HepG2 (cell line): ENCODE data around the gene CTNNBL1. TPM values are rescaled to one million over a fixed set of nuclear protein-coding genes. Genes with fewer than 3 reads are reported as not detected.

Experiments
- ATAC-seq: fragments of 200-7000 bp; cut with Tn5 transposase; 3 replicates; pipeline ENCODE4 v1.9.1; 2020; ENCODE audit warnings: mild to moderate bottlenecking, moderate library complexity
- BruUV-seq: library from RNA; stranded (reverse); fragments of 400-500 nt; replicated peaks from 2 replicates; lab custom pipeline; 2021; lab: Mats Ljungman, UMichigan
- CTCF ChIA-PET: fragments of 300-600 bp; formaldehyde crosslinking; extraction: SDS; loops from one replicate; lab custom pipeline; 2021; ENCODE audit warnings: low total read pairs, inconsistent platforms, low intra/inter-chr PET ratio; lab: Yijun Ruan, JAX
- POLR2A ChIA-PET: fragments of 350-600 bp; sonication (Branson Sonifier 250); formaldehyde crosslinking; loops from one replicate; lab custom pipeline; 2020; ENCODE audit warnings: antibody characterized with exemption, inconsistent platforms; lab: Yijun Ruan, JAX
- DNase-seq: peaks from one replicate; pipeline ENCODE4 v3.0.0-alpha.2; 2015; ENCODE audit warnings: low spot score
- FAIRE-seq: peaks from 3 replicates; lab custom pipeline; 2011; peaks lifted over from hg19 to GRCh38; lab: Jason Lieb, UNC
- H2AFZ ChIP-seq: one replicate; pipeline ENCODE4 v1.6.1; 2011; ENCODE audit warnings: low read length, inconsistent platforms
- H3K27ac ChIP-seq: fragments of 300-600 bp; 3 replicates; pipeline ENCODE4 v1.8.0; 2011; ENCODE audit warnings: mixed run types, mild to moderate bottlenecking, mixed read lengths, low read length, inconsistent platforms; ENCODE audit not compliant: insufficient read depth; ENCODE audit errors: extremely low read length
- H3K27me3 ChIP-seq, 2 experiments: fragments of 200-600 bp in 1 of 2; 2 replicates in 1 of 2; 3 replicates in 1 of 2; pipeline versions ENCODE4 v1.6.0 to v1.8.0; 2011; ENCODE audit warnings: low read length in 2 of 2, mild to moderate bottlenecking in 2 of 2, moderate library complexity in 2 of 2, inconsistent platforms in 1 of 2; ENCODE audit not compliant: insufficient read depth in 2 of 2, control insufficient read depth in 1 of 2
- H3K36me3 ChIP-seq, 2 experiments: fragments of 200-600 bp in 1 of 2; replicated peaks in 1 of 2; 2 replicates in 1 of 2; 3 replicates in 1 of 2; pipeline versions ENCODE4 v1.5.1 to v1.8.0; 2011; ENCODE audit warnings: low read length in 2 of 2, inconsistent platforms in 1 of 2; ENCODE audit not compliant: insufficient read depth in 2 of 2, control insufficient read depth in 1 of 2
- H3K4me1 ChIP-seq: 2 replicates; pipeline ENCODE4 v1.5.1; 2012; ENCODE audit warnings: low read length, inconsistent platforms; ENCODE audit not compliant: insufficient read depth
- H3K4me2 ChIP-seq: 2 replicates; pipeline ENCODE4 v1.6.0; 2011; ENCODE audit warnings: low read depth, low read length, inconsistent platforms
- H3K4me3 ChIP-seq, 3 experiments: fragments of 200-600 bp in 1 of 3; sonication (generic), shearing (Covaris generic) in 1 of 3; replicated peaks in 1 of 3; 2 replicates each; pipeline ENCODE4 v1.5.1; 2011 to 2016; ENCODE audit warnings: low read length in 3 of 3, inconsistent platforms in 2 of 3, low read depth in 2 of 3, mild to moderate bottlenecking in 2 of 3, control low read depth in 1 of 3, mixed read lengths in 1 of 3; ENCODE audit not compliant: insufficient read depth in 1 of 3
- H3K79me2 ChIP-seq: one replicate; pipeline ENCODE4 v1.6.1; 2011; ENCODE audit warnings: low read length, inconsistent platforms; ENCODE audit not compliant: insufficient read depth
- H3K9ac ChIP-seq: 2 replicates; pipeline ENCODE4 v1.6.0; 2011; ENCODE audit warnings: mild to moderate bottlenecking, low read depth, low read length, inconsistent platforms; ENCODE audit not compliant: insufficient read depth
- H3K9me3 ChIP-seq: 2 replicates; pipeline ENCODE4 v1.5.1; 2012; ENCODE audit warnings: mild to moderate bottlenecking, low read length
- H4K20me1 ChIP-seq: 2 replicates; pipeline ENCODE4 v1.6.0; 2011; ENCODE audit warnings: inconsistent platforms, mild to moderate bottlenecking, low read length, moderate library complexity; ENCODE audit not compliant: insufficient read depth
- ATF3 ChIP-seq: sonication (generic); formaldehyde crosslinking; IDR thresholded peaks from 2 replicates; pipeline ENCODE4 v1.4.0; 2020; ENCODE audit warnings: missing genetic modification reagents
- GTF2F1 ChIP-seq: fragments of 150-350 bp; IDR thresholded peaks from 2 replicates; pipeline ENCODE4 v1.6.1; 2014; ENCODE audit warnings: low read length
- HNRNPLL ChIP-seq: fragments of 200-400 bp; formaldehyde crosslinking; IDR thresholded peaks from 2 replicates; pipeline ENCODE4 v1.6.1; 2017; ENCODE audit warnings: mild to moderate bottlenecking, low read depth, low read length; ENCODE audit not compliant: poor library complexity, severe bottlenecking
- MIXL1 ChIP-seq: IDR thresholded peaks from 2 replicates; pipeline ENCODE4 v1.6.1; 2016
- PAWR ChIP-seq: sonication (generic); formaldehyde crosslinking; IDR thresholded peaks from 2 replicates; pipeline ENCODE4 v1.4.0; 2020; ENCODE audit warnings: missing genetic modification reagents, mild to moderate bottlenecking, borderline replicate concordance
- RFXAP ChIP-seq: sonication (generic); formaldehyde crosslinking; IDR thresholded peaks from 2 replicates; pipeline ENCODE4 v1.4.0; 2020; ENCODE audit warnings: missing genetic modification reagents, borderline replicate concordance
- RXRB ChIP-seq: IDR thresholded peaks from 2 replicates; pipeline ENCODE4 v1.6.1; 2016; ENCODE audit warnings: borderline replicate concordance, missing genetic modification reagents, missing compliant biosample characterization
- SKI ChIP-seq: fragments of 450-650 bp; IDR thresholded peaks from one replicate; pipeline ENCODE4 v1.6.1; 2018; ENCODE audit warnings: mild to moderate bottlenecking; ENCODE audit not compliant: partially characterized antibody
- SP5 ChIP-seq: IDR thresholded peaks from 2 replicates; pipeline ENCODE4 v1.6.1; 2016; ENCODE audit warnings: low read depth, borderline replicate concordance
- TGIF2 ChIP-seq: IDR thresholded peaks from 2 replicates; pipeline ENCODE4 v1.6.1; 2016; ENCODE audit warnings: control low read depth, missing compliant biosample characterization
- ZBTB26 ChIP-seq: IDR thresholded peaks from 2 replicates; pipeline ENCODE4 v1.6.1; 2016; ENCODE audit warnings: missing compliant biosample characterization, missing genetic modification reagents, borderline replicate concordance
- ZNF354B ChIP-seq: sonication (generic); formaldehyde crosslinking; IDR thresholded peaks from 2 replicates; pipeline ENCODE4 v1.8.0; 2022; ENCODE audit warnings: mild to moderate bottlenecking, missing genetic modification reagents
- ZNF501 ChIP-seq: sonication (generic); formaldehyde crosslinking; IDR thresholded peaks from 2 replicates; pipeline ENCODE4 v1.5.1; 2020; ENCODE audit warnings: mild to moderate bottlenecking, moderate library complexity, missing genetic modification reagents
- ZNF629 ChIP-seq: sonication (generic); formaldehyde crosslinking; conservative IDR thresholded peaks from 2 replicates; pipeline ENCODE4 v1.5.0; 2020; ENCODE audit warnings: missing genetic modification reagents
- ZSCAN20 ChIP-seq: sonication (generic); formaldehyde crosslinking; IDR thresholded peaks from 2 replicates; pipeline ENCODE4 v1.4.0; 2020; ENCODE audit warnings: missing genetic modification reagents, mild to moderate bottlenecking, borderline replicate concordance
- ZSCAN21 ChIP-seq: sonication (generic); formaldehyde crosslinking; IDR thresholded peaks from 2 replicates; pipeline ENCODE4 v1.8.0; 2022; ENCODE audit warnings: mild to moderate bottlenecking, missing genetic modification reagents, moderate library complexity, borderline replicate concordance
- ZUFSP ChIP-seq: sonication (generic); formaldehyde crosslinking; IDR thresholded peaks from 2 replicates; pipeline ENCODE4 v1.9.0; 2021; ENCODE audit warnings: missing genetic modification reagents, mild to moderate bottlenecking, borderline replicate concordance
- WGBS: methylation state at CpG from one replicate; pipeline ENCODE4 v1.1.6; 2017; ENCODE audit warnings: low lambda C conversion rate; 5-methylcytosine and 5-hydroxymethylcytosine counted together
- in situ Hi-C: cut with HindIII; loops from 2 replicates; pipeline ENCODE4 v1.10.0; 2017; ENCODE audit warnings: low pct_unique_long_range_greater_than_20kb; ENCODE audit not compliant: extremely low pct_ligation_motif_present
- intact Hi-C: fragments of 100-400 bp; cut with micrococcal nuclease; formaldehyde crosslinking; loops from one replicate; pipeline ENCODE4 v1.10.0; 2022; ENCODE audit not compliant: unreplicated experiment
- polyA plus RNA-seq, 8 experiments: library from polyadenylated mRNA; depleted of rRNA in 3 of 8; stranded (reverse) in 7 of 8; unstranded in 1 of 8; fragments of >200 nt; fragmentation: Illumina TruSeq in 4 of 8; extraction: Trizol in 4 of 8; gene quantifications; 2 replicates each; pipeline versions ENCODE4 v1.2.1 to v1.2.3, GENCODE V29; 2011 to 2016; ENCODE audit warnings: low read depth in 4 of 8, missing spikeins in 1 of 8, mixed read lengths in 1 of 8; ENCODE audit not compliant: insufficient read depth in 1 of 8
- total RNA-seq, 5 experiments: library from RNA; depleted of rRNA; stranded (reverse); fragments of >200 nt; fragmentation: Illumina TruSeq; extraction: Trizol; gene quantifications; 2 replicates each; pipeline ENCODE4 v1.2.3, GENCODE V29; 2016; ENCODE audit warnings: low read depth in 1 of 5
- TF ChIP-seq, protein P1 (sequence below): sonication (generic); formaldehyde crosslinking; IDR thresholded peaks from 2 replicates; pipeline ENCODE4 v1.4.0; 2020; ENCODE audit warnings: low read depth, mild to moderate bottlenecking, missing genetic modification reagents

The CTNNBL1 gene
- total and polyA plus RNA-seq, 2 of the 13 experiments (the other 11 are each of a cell fraction or from before 2014, with no cell fraction given): 49.3 to 94.6 TPM

GRCh38 chr20:37886851-37887297 lies 193.0 kb downstream of the CTNNBL1 start (continued):
- 0 out of 2 replicates have a peak, but pooled peaks have one; percentile 52 for TF ChIP-seq ZNF354B (CRISPR knock-in tag)
- TF ChIP-seq ZNF501 (CRISPR knock-in tag): 0 out of 2 replicates have a peak, but pooled peaks have one; percentile 43
- TF ChIP-seq MIXL1 (CRISPR knock-in tag): 0 out of 2 replicates have a peak, but pooled peaks have one; percentile 12
- peak; percentile 45; the same call in 1 of the 2 replicates for TF ChIP-seq RXRB (CRISPR knock-in tag)
- no peak for TF ChIP-seq SKI
- no peak for TF ChIP-seq RFXAP (CRISPR knock-in tag)

GRCh38 chr20:37888641-37889040 lies 194.8 kb downstream of the CTNNBL1 start:
- no TSS peak for BruUV-seq
- Histone ChIP-seq H3K9me3 (no peaks in the 10 kb centered on the region), H3K4me3 (no peak overlapping the region), H4K20me1 (no peaks in the 10 kb centered on the region), H3K4me1 (peaks cover 29% of the 10 kb centered on the region), H2AFZ (no peak overlapping the region), H3K27me3 (peaks cover 6 to 18% of the 10 kb centered on the region in 2 experiments; a peak in 3 of 5 replicates), H3K9ac (no peak overlapping the region), H3K4me2 (no peak overlapping the region), H3K27ac (no peak overlapping the region), H3K36me3 (no peaks in the 10 kb centered on the region), H3K79me2 (no peaks in the 10 kb centered on the region)
- CTCF ChIA-PET: no interaction called here
- POLR2A ChIA-PET: no interaction called here
- in situ Hi-C loops (no loop called here), intact Hi-C loops (no loop called here)
- DNase-seq: no peak
- no peak for FAIRE-seq
- ATAC-seq: no peak
- WGBS: 50% methylated on average over 10 of the region's 10 CpGs
- no peak for TF ChIP-seq PAWR (CRISPR knock-in tag)
- TF ChIP-seq GTF2F1: no peak
- no peak for TF ChIP-seq ZBTB26 (CRISPR knock-in tag)
- TF ChIP-seq ATF3 (CRISPR knock-in tag): no peak
- TF ChIP-seq ZUFSP (CRISPR knock-in tag): no peak
- TF ChIP-seq HNRNPLL: no peak
- TF ChIP-seq, protein P1, sequence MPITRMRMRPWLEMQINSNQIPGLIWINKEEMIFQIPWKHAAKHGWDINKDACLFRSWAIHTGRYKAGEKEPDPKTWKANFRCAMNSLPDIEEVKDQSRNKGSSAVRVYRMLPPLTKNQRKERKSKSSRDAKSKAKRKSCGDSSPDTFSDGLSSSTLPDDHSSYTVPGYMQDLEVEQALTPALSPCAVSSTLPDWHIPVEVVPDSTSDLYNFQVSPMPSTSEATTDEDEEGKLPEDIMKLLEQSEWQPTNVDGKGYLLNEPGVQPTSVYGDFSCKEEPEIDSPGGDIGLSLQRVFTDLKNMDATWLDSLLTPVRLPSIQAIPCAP: no peak
- TF ChIP-seq ZSCAN20 (CRISPR knock-in tag): no peak
- TF ChIP-seq SP5 (CRISPR knock-in tag): no peak
- TF ChIP-seq TGIF2 (CRISPR knock-in tag): no peak
- no peak for TF ChIP-seq ZSCAN21
- peak; percentile 88 for TF ChIP-seq ZNF629 (CRISPR knock-in tag)
